Measurements from ENCODE around the gene PRPH. TPM values are rescaled to one million over a fixed set of nuclear protein-coding genes. Genes with fewer than 3 reads are reported as not detected.
A peak's percentile ranks its signal among the peaks of the same experiment; 100 is the strongest.

The PRPH gene
- total RNA-seq, 1 experiment from 2014 or later: 0.10 TPM

DNA sequence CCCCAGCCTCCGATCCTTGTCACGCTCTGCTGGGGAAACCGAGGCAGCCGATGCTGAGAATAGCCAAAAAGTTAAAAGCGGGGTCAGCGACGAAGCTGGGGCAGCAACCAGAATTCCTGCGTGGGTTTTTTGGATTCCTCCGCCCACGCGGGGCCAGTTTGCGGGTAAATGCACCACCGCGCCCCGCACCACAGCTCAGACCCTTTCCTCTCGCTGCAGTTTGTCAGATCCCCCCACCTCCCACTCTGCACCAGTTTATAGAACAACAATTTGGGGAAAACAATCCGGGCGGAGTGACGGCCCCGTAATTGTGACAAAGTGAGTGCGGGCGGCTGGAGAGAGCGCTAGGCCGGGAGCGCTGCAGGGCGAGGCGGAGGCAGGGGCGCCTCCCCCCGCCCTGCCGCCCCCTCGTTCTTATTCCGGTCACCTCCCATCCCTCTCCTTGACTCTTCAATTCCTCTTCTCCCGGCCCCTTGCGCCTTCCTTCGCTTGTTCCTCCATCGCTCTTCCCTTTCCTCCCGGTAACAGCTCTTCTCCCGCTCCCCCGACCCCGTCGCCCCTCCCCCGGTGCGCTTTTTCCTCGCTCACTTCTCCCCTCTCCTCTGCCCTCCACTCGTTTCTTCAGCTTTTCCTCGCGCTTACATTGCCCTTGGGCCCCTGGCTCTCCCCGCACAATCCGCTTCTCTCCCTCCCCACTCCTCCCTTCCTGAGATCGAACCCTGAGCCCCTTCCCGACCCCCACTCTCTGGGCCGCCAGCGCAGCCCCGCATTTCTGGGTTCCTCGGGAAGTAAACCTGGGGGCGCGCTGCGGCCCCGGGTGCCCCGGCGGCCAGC lies 51.1 kb downstream of the PRPH start:
- no peak for DNase-seq (ENCODE audit: low spot score)

DNA sequence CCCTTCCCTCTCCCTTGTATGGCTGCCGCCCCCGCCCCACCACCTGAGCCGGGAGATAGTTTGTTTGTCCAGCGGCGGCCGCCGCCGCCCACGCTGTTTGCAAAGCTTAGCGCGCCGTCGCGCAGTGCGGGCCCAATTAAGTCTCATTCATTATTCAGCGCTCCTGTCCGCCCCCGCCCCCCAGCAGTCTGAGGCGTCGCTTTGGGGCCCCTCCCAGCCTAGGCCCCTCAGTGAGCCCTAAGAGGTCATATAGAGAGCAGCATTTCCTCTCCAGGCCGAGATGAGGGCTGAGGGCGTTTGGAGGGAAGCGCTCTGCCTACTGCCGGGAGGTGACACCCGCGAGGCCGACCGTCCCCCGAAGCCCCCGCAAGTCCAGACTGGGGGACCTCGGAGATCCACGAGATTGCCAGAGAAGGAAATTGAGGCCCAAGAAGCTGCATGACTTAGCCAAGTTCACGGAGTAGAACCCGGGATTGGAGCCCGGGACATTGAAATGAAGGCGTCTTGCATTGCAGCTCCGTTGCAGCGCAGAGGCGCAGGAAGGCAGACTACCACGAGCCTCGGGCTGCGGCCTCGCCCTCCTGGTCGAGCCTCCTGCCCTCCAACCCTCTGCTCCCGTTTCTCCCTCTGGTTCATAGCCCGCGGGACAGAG lies 51.8 kb downstream of the PRPH start, which contains the start of gene DNAJC22:
Gene DNAJC22 (plus strand): TSS at position 230 of the 652 bp plus-strand sequence. CDS start 1,985 bp downstream, outside the sequence.
- no peak for DNase-seq (ENCODE audit: low spot score)

GRCh38 chr12:49347311-49348193 lies 52.6 kb downstream of the PRPH start:
- peak; percentile 86 for DNase-seq (ENCODE audit: low spot score)

Other genes starting within 250 kb of the PRPH start
- 6.9 and 9.4 TPM in 2 replicates for gene KMT2D, start 234.4 kb upstream of the PRPH start, total RNA-seq (2014; rRNA removed; shearing (Covaris generic))
- gene RHEBL1, start 225.2 kb upstream of the PRPH start, total RNA-seq (2014; rRNA removed; shearing (Covaris generic)): 0.99 and 2.4 TPM in 2 replicates
- 0.02 TPM in 1 of 2 replicates, not detected in the other for gene DHH, start 200.3 kb upstream of the PRPH start, total RNA-seq (2014; rRNA removed; shearing (Covaris generic))
- 10.6 and 27.3 TPM in 2 replicates for gene LMBR1L, start 184.3 kb upstream of the PRPH start, total RNA-seq (2014; rRNA removed; shearing (Covaris generic))
- gene TUBA1B, start 163.8 kb upstream of the PRPH start, total RNA-seq (2014; rRNA removed; shearing (Covaris generic)): 3,840 and 4,099 TPM in 2 replicates
- gene TUBA1A, start 106.1 kb upstream of the PRPH start, total RNA-seq (2014; rRNA removed; shearing (Covaris generic)): 403 and 523 TPM in 2 replicates
- 1,223 and 1,559 TPM in 2 replicates for gene TUBA1C, start 30.1 kb upstream of the PRPH start, total RNA-seq (2014; rRNA removed; shearing (Covaris generic))
- 39.8 and 56.9 TPM in 2 replicates for gene TROAP, start 28.1 kb downstream of the PRPH start, total RNA-seq (2014; rRNA removed; shearing (Covaris generic))
- gene C1QL4, start 42.0 kb downstream of the PRPH start, total RNA-seq (2014; rRNA removed; shearing (Covaris generic)): 2.6 and 3.8 TPM in 2 replicates
- 14.3 TPM in 2 replicates for gene DNAJC22, start 51.7 kb downstream of the PRPH start, total RNA-seq (2014; rRNA removed; shearing (Covaris generic))
- 24.4 and 34.1 TPM in 2 replicates for gene SPATS2, start 72.3 kb downstream of the PRPH start, total RNA-seq (2014; rRNA removed; shearing (Covaris generic))
- 0.70 and 1.6 TPM in 2 replicates for gene KCNH3, start 243.9 kb downstream of the PRPH start, total RNA-seq (2014; rRNA removed; shearing (Covaris generic))